HEK293 (cell line): ENCODE results near the gene DPM2.

Source experiments
- CTCF ChIA-PET: fragments of 350-600 bp; formaldehyde crosslinking; extraction: SDS; loops from one replicate; lab custom pipeline; 2021; ENCODE audit warnings: antibody characterized with exemption; lab: Yijun Ruan, JAX
- POLR2A ChIA-PET: fragments of 300-600 bp; formaldehyde crosslinking; extraction: SDS; loops from one replicate; lab custom pipeline; 2020; ENCODE audit warnings: antibody characterized with exemption, inconsistent platforms; lab: Yijun Ruan, JAX
- H3K27ac ChIP-seq: fragments of 200-500 bp; sonication (Bioruptor generic); 2 replicates; pipeline ENCODE4 v1.5.1; 2014; ENCODE audit warnings: low read depth, low read length, control low read depth, inconsistent platforms; ENCODE audit errors: extremely low read depth
- H3K36me3 ChIP-seq, 2 experiments: fragments of 200-500 bp in 1 of 2; sonication (Bioruptor generic) in 1 of 2; 1 replicate in 1 of 2; 2 replicates in 1 of 2; pipeline ENCODE4 v1.5.1; 2014 to 2017; ENCODE audit warnings: inconsistent platforms in 2 of 2, low read length in 2 of 2; ENCODE audit not compliant: control insufficient read depth in 2 of 2, insufficient read depth in 1 of 2
- H3K4me1 ChIP-seq: fragments of 200-500 bp; sonication (Bioruptor generic); 2 replicates; pipeline ENCODE4 v1.5.1; 2014; ENCODE audit warnings: mild to moderate bottlenecking, low read length, inconsistent platforms; ENCODE audit not compliant: control insufficient read depth, insufficient read depth
- H3K4me3 ChIP-seq: 2 replicates; pipeline ENCODE4 v1.5.1; 2011; ENCODE audit warnings: low read depth, mild to moderate bottlenecking, control low read depth, low read length, moderate library complexity
- H3K9me3 ChIP-seq: fragments of 200-500 bp; sonication (Bioruptor generic); 2 replicates; pipeline ENCODE4 v1.5.1; 2014; ENCODE audit warnings: low read depth, low read length, inconsistent platforms; ENCODE audit not compliant: control insufficient read depth, insufficient read depth
- GLIS1 ChIP-seq: fragments of 450-650 bp; formaldehyde crosslinking; IDR thresholded peaks from 2 replicates; pipeline ENCODE4 v1.5.1; 2016; ENCODE audit warnings: missing biosample characterization, missing genetic modification characterization
- KLF16 ChIP-seq: fragments of 450-650 bp; formaldehyde crosslinking; IDR thresholded peaks from 2 replicates; pipeline ENCODE4 v1.5.1; 2017; ENCODE audit warnings: missing biosample characterization, missing genetic modification characterization
- KLF9 ChIP-seq: fragments of 450-650 bp; formaldehyde crosslinking; IDR thresholded peaks from 2 replicates; pipeline ENCODE4 v1.5.1; 2016; ENCODE audit warnings: missing biosample characterization, missing genetic modification characterization, low read depth
- OSR2 ChIP-seq: fragments of 450-650 bp; formaldehyde crosslinking; IDR thresholded peaks from 2 replicates; pipeline ENCODE4 v1.5.1; 2016; ENCODE audit warnings: missing biosample characterization, missing genetic modification characterization
- PRDM1 ChIP-seq: fragments of 450-650 bp; formaldehyde crosslinking; IDR thresholded peaks from 2 replicates; pipeline ENCODE4; 2016; ENCODE audit warnings: missing biosample characterization, missing genetic modification characterization
- PRDM10 ChIP-seq: fragments of 450-650 bp; formaldehyde crosslinking; IDR thresholded peaks from 2 replicates; pipeline ENCODE4 v1.5.1; 2016; ENCODE audit warnings: missing biosample characterization, missing genetic modification characterization
- SP7 ChIP-seq: fragments of 450-650 bp; formaldehyde crosslinking; IDR thresholded peaks from 2 replicates; pipeline ENCODE4 v1.5.1; 2016; ENCODE audit warnings: missing biosample characterization, missing genetic modification characterization
- WT1 ChIP-seq: fragments of 450-650 bp; formaldehyde crosslinking; IDR thresholded peaks from 2 replicates; pipeline ENCODE4 v1.5.1; 2016; ENCODE audit warnings: missing biosample characterization, missing genetic modification characterization
- ZBTB8A ChIP-seq: fragments of 450-650 bp; formaldehyde crosslinking; IDR thresholded peaks from 2 replicates; pipeline ENCODE4 v1.5.1; 2016; ENCODE audit warnings: missing biosample characterization, missing genetic modification characterization
- ZEB2 ChIP-seq: fragments of 450-650 bp; formaldehyde crosslinking; IDR thresholded peaks from 2 replicates; pipeline ENCODE4 v1.5.1; 2016; ENCODE audit warnings: missing biosample characterization, missing genetic modification characterization
- ZIC2 ChIP-seq: fragments of 450-650 bp; formaldehyde crosslinking; IDR thresholded peaks from 2 replicates; pipeline ENCODE4 v1.5.1; 2016; ENCODE audit warnings: missing biosample characterization, missing genetic modification characterization
- ZNF138 ChIP-seq: fragments of 450-650 bp; formaldehyde crosslinking; IDR thresholded peaks from 2 replicates; pipeline ENCODE4 v1.5.1; 2016; ENCODE audit warnings: missing biosample characterization, missing genetic modification characterization, borderline replicate concordance
- ZNF157 ChIP-seq: fragments of 450-650 bp; formaldehyde crosslinking; IDR thresholded peaks from 2 replicates; pipeline ENCODE4 v1.5.1; 2016; ENCODE audit warnings: missing biosample characterization, missing genetic modification characterization
- ZNF335 ChIP-seq: fragments of 450-650 bp; formaldehyde crosslinking; conservative IDR thresholded peaks from 2 replicates; pipeline ENCODE4 v1.5.1; 2016; ENCODE audit warnings: missing biosample characterization, missing genetic modification characterization
- ZNF341 ChIP-seq: fragments of 450-650 bp; formaldehyde crosslinking; IDR thresholded peaks from 2 replicates; pipeline ENCODE4; 2016; ENCODE audit warnings: low read depth, missing biosample characterization, missing genetic modification characterization
- ZNF510 ChIP-seq: fragments of 450-650 bp; formaldehyde crosslinking; IDR thresholded peaks from 2 replicates; pipeline ENCODE4 v1.5.1; 2018; ENCODE audit warnings: mild to moderate bottlenecking, missing genetic modification characterization, missing biosample characterization; ENCODE audit not compliant: insufficient replicate concordance
- ZNF626 ChIP-seq: fragments of 450-650 bp; sonication (Bioruptor Pico); formaldehyde crosslinking; IDR thresholded peaks from 2 replicates; pipeline ENCODE4 v1.5.1; 2018; ENCODE audit warnings: missing biosample characterization, missing genetic modification characterization, inconsistent platforms
- ZNF629 ChIP-seq: fragments of 450-650 bp; formaldehyde crosslinking; IDR thresholded peaks from 2 replicates; pipeline ENCODE4 v1.5.1; 2017; ENCODE audit warnings: missing biosample characterization, missing genetic modification characterization
- ZNF654 ChIP-seq: fragments of 450-650 bp; formaldehyde crosslinking; IDR thresholded peaks from 2 replicates; pipeline ENCODE4 v1.5.1; 2016; ENCODE audit warnings: low read depth, missing biosample characterization, missing genetic modification characterization
- ZNF776 ChIP-seq: fragments of 450-650 bp; formaldehyde crosslinking; IDR thresholded peaks from 2 replicates; pipeline ENCODE4 v1.5.0; 2017; ENCODE audit warnings: missing biosample characterization, missing genetic modification characterization, borderline replicate concordance
- ZSCAN18 ChIP-seq: fragments of 450-650 bp; formaldehyde crosslinking; IDR thresholded peaks from 2 replicates; pipeline ENCODE4 v1.5.1; 2016; ENCODE audit warnings: missing biosample characterization, missing genetic modification characterization

The DPM2 gene

DNA sequence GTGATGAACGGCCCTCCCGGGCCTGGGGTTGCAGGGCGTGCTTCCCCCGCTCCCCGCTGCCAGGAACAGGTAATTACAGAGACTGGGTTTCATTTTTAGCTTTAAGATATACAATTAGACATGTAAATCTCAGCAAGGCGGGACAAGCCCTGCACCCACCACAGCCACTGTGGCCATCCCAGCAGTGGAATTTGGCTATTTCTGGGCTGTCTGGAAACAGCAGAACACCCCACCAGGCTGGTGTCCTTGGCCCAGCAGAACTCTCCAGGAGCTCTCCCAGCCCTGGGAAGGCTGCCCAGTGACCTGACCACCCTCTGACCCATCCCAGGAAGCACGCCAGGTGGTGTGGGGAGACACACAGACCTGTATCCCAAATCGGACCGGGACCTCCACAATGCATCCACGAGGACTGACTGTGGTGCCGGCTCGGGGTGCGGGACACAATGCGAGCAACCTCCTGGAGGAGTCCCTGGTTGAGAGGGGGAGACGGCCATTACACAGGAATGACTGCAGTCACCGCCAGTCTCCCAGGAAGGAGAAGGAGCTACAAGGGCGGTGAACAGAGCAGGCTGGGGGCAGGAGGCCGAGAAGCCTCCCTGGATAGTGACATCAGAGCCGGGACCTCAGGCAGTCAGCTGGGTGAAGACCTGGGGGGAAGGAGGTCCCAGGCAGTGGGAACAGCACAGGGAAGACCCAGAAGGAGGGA is 25.9 kb upstream of the DPM2 start:
- ChIA-PET POLR2A (interaction anchor here (0.9 kb wide), 1 partner anchor 8 kb away, joined by 3 read pairs; no protein-coding TSS in a partner anchor), CTCF (interaction anchor here (1.0 to 2.1 kb wide), 2 partner anchors 20 to 21 kb away, joined by 3 to 10 read pairs; no protein-coding TSS in a partner anchor)
- peaks cover 7% of the 10 kb centered on the region for H3K4me1 ChIP-seq
- TF ChIP-seq ZNF341 (tag by site-specific recombination) (peak; percentile 95), ZNF335 (tag by site-specific recombination) (peak; percentile 70), OSR2 (tag by site-specific recombination) (no peak), ZIC2 (tag by site-specific recombination) (peak; percentile 73), GLIS1 (tag by site-specific recombination) (peak; percentile 64), ZSCAN18 (tag by site-specific recombination) (no peak), KLF9 (tag by site-specific recombination) (no peak), KLF16 (tag by site-specific recombination) (no peak), SP7 (peak; percentile 88)
- H3K27ac ChIP-seq = no peak overlapping the region; the same call in 1 of the 2 replicates
- H3K36me3 ChIP-seq = no peaks in the 10 kb centered on the region
- H3K4me3 ChIP-seq = no peak overlapping the region
- H3K9me3 ChIP-seq = no peaks in the 10 kb centered on the region

DNA sequence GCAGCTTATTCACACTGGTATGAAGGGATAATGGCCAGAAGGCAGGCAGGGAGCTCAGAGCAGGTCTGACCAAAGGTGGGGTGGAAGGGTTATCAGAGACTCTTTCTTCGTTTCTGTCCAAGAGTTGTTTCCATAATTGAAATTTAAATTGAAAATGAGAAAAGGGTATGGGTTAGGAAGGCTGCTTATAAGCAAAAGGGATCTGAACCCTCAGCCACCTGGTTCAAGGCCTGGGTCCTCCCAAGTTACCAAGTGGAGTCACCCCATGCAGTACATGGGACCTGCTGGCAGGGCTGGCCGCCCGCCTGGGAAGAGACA is 25.3 kb upstream of the DPM2 start:
- H3K4me1 ChIP-seq = peaks cover 7% of the 10 kb centered on the region
- ChIA-PET POLR2A (interaction anchor here (0.9 kb wide), 1 partner anchor 7 kb away, joined by 3 read pairs; no protein-coding TSS in a partner anchor), CTCF (interaction anchor here (0.5 to 2.1 kb wide), 4 partner anchors 19 to 753 kb away, joined by 3 to 10 read pairs (median 4); no protein-coding TSS in a partner anchor)
- no peak overlapping the region for H3K4me3 ChIP-seq
- H3K36me3 ChIP-seq = no peaks in the 10 kb centered on the region
- TF ChIP-seq WT1 (tag by site-specific recombination) (no peak), PRDM10 (peak; percentile 94)
- TF ChIP-seq, all 188 proteins: peak for 1
- Histone ChIP-seq H3K9me3 (no peaks in the 10 kb centered on the region), H3K27ac (no peak overlapping the region)

GRCh38 chr9:127962278-127962677 is 24.6 kb upstream of the DPM2 start:
- ChIA-PET POLR2A (no interaction called here), CTCF (interaction anchor here (0.5 to 2.1 kb wide), 4 partner anchors 18 to 754 kb away, joined by 3 to 10 read pairs (median 4); no protein-coding TSS in a partner anchor)
- H3K36me3 ChIP-seq = no peaks in the 10 kb centered on the region
- no peak overlapping the region for H3K27ac ChIP-seq
- H3K4me1 ChIP-seq = peaks cover 7% of the 10 kb centered on the region
- H3K4me3 ChIP-seq = no peak overlapping the region
- no peaks in the 10 kb centered on the region for H3K9me3 ChIP-seq
- TF ChIP-seq ZNF510 (tag by site-specific recombination) (no peak), ZBTB8A (tag by site-specific recombination) (no peak), PRDM1 (tag by site-specific recombination) (no peak), ZNF629 (tag by site-specific recombination) (no peak), ZNF138 (tag by site-specific recombination) (no peak), ZNF654 (tag by site-specific recombination) (no peak), ZSCAN18 (tag by site-specific recombination) (no peak), ZNF776 (tag by site-specific recombination) (no peak), ZEB2 (tag by site-specific recombination) (no peak), ZNF157 (tag by site-specific recombination) (no peak), ZNF626 (tag by site-specific recombination) (no peak)
